ENCODE measurements around the gene YARS1.

Gene YARS1

GRCh38 chr1:32755098-32755809 is 61.9 kb downstream of the YARS1 start:
- TF ChIP-seq, protein P1, sequence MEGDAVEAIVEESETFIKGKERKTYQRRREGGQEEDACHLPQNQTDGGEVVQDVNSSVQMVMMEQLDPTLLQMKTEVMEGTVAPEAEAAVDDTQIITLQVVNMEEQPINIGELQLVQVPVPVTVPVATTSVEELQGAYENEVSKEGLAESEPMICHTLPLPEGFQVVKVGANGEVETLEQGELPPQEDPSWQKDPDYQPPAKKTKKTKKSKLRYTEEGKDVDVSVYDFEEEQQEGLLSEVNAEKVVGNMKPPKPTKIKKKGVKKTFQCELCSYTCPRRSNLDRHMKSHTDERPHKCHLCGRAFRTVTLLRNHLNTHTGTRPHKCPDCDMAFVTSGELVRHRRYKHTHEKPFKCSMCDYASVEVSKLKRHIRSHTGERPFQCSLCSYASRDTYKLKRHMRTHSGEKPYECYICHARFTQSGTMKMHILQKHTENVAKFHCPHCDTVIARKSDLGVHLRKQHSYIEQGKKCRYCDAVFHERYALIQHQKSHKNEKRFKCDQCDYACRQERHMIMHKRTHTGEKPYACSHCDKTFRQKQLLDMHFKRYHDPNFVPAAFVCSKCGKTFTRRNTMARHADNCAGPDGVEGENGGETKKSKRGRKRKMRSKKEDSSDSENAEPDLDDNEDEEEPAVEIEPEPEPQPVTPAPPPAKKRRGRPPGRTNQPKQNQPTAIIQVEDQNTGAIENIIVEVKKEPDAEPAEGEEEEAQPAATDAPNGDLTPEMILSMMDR (IDR thresholded peaks at IDR 0.05), result no peak

GRCh38 chr1:32754317-32755097 is 62.7 kb downstream of the YARS1 start:
- TF ChIP-seq, protein P1 (IDR thresholded peaks at IDR 0.05), result no peak

- TF ChIP-seq, protein P1 (IDR thresholded peaks at IDR 0.05), result no peak
Measured at GRCh38 chr1:32753532-32754316, 63.4 kb downstream of the YARS1 start.

DNA sequence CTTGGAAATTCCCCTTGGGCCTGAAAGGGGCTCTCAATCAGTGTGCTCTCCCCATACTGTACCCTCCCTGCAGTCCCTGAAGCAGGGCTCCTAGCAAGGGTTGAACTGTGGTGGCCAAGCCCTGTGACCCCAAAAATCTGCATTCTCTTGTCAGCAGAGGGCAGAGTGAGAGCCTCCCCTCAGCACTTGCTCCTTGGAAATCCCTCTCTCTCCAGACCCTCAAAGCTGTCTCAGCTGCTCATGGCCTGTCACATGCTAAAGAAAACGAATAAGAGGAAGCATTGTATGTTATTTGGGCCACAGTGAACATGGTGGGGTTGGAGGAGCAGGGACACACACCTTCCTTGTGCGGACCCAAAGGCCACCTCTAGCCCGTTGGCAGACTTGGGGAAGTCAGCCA is 67.4 kb downstream of the YARS1 start:
- TF ChIP-seq, protein P1 (IDR thresholded peaks at IDR 0.05), result no peak

DNA sequence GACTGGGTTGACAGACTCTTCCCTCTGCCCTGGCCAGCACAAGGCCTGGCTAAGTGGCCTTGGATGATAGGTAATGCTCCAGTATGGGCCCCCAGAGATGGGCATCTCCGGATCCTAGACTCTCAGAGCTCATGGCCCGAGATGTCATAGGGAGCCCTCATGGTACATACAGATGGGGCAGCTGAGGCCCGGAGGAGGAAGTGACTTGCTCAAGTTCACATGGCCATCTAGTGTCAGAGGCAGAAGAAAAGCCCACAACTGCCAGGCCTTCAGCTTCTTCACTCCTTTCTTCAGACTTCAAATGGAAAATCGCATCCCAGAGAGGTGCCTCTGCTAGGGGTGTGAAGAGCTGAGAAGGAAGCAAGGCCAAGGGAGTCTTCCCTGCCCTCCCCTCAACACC is 67.8 kb downstream of the YARS1 start:
- TF ChIP-seq, protein P1 (IDR thresholded peaks at IDR 0.05), result no peak

- TF ChIP-seq, protein P1 (IDR thresholded peaks at IDR 0.05), result no peak
Measured at GRCh38 chr1:32748926-32749325, 68.2 kb downstream of the YARS1 start.

- TF ChIP-seq, protein P1 (IDR thresholded peaks at IDR 0.05), result no peak
Measured at GRCh38 chr1:32748348-32748747, 68.8 kb downstream of the YARS1 start.
